Renal pelvis (tissue), 4 donors: ENCODE measurements around the gene CDH16. TPM values are rescaled to one million over a fixed set of nuclear protein-coding genes. Genes with fewer than 3 reads are reported as not detected.
"Not testable (repeated sequence)": the region's sequence is repeated elsewhere in the genome, so short reads cannot be mapped to it uniquely, and the experiment has no call there.

Source experiments
- DNase-seq: peaks from one replicate; pipeline ENCODE4 v3.0.0-alpha.2; 2013
- polyA plus RNA-seq, 3 donors: library from polyadenylated mRNA; unstranded; fragments of 120-200 nt; gene quantifications; one replicate each; pipeline ENCODE4 v1.2.1, GENCODE V29; 2013; ENCODE audit not compliant: insufficient read length in 3 of 3

CDH16 gene
- polyA plus RNA-seq, 3 donors: 267 to 319 (median 317) TPM

GRCh38 chr16:66898933-66899309 lies 19.8 kb downstream of the CDH16 start:
- DNase-seq: no peak

GRCh38 chr16:66898207-66898606 lies 20.5 kb downstream of the CDH16 start:
- no peak for DNase-seq

- not testable (repeated sequence) for DNase-seq
Measured at GRCh38 chr16:66896682-66897081, 22.0 kb downstream of the CDH16 start.

GRCh38 chr16:66895999-66896398 lies 22.7 kb downstream of the CDH16 start:
- DNase-seq: no peak

- no peak for DNase-seq
Measured at GRCh38 chr16:66895689-66895979, 23.1 kb downstream of the CDH16 start.

GRCh38 chr16:66894948-66895688 lies 23.6 kb downstream of the CDH16 start:
- peak; percentile 78 for DNase-seq

GRCh38 chr16:66894055-66894454 lies 24.6 kb downstream of the CDH16 start:
- no peak for DNase-seq

- DNase-seq: no peak
Measured at GRCh38 chr16:66891797-66892196, 26.9 kb downstream of the CDH16 start.

GRCh38 chr16:66891360-66891759 lies 27.3 kb downstream of the CDH16 start:
- DNase-seq: no peak

- no peak for DNase-seq
Measured at GRCh38 chr16:66890799-66891198, 27.9 kb downstream of the CDH16 start.

- DNase-seq: no peak
Measured at GRCh38 chr16:66889622-66890021, 29.1 kb downstream of the CDH16 start.

- DNase-seq: no peak
Measured at GRCh38 chr16:66888647-66889615, 29.8 kb downstream of the CDH16 start.

- no peak for DNase-seq
Measured at GRCh38 chr16:66886914-66887313, 31.8 kb downstream of the CDH16 start.

- no peak for DNase-seq
Measured at GRCh38 chr16:66886321-66886720, 32.4 kb downstream of the CDH16 start.

GRCh38 chr16:66885491-66885890 lies 33.2 kb downstream of the CDH16 start:
- DNase-seq: no peak

- no peak for DNase-seq
Measured at GRCh38 chr16:66882702-66883101, 36.0 kb downstream of the CDH16 start.

- no peak for DNase-seq
Measured at GRCh38 chr16:66881964-66882508, 36.6 kb downstream of the CDH16 start.

GRCh38 chr16:66881560-66881959 lies 37.1 kb downstream of the CDH16 start:
- DNase-seq: no peak

- DNase-seq: no peak
Measured at GRCh38 chr16:66881014-66881417, 37.7 kb downstream of the CDH16 start.

- DNase-seq: peak; percentile 95
Measured at GRCh38 chr16:66880288-66881013, 38.2 kb downstream of the CDH16 start, which contains the start of gene PDP2. TSS of gene PDP2 (plus strand) at chr16:66880515. CDS start at chr16:66884285, 3,770 bp downstream.

GRCh38 chr16:66878067-66878466 lies 40.6 kb downstream of the CDH16 start:
- no peak for DNase-seq
